BJ (cell line): ENCODE results near the gene UBTD1. TPM values are rescaled to one million over a fixed set of nuclear protein-coding genes. Genes with fewer than 3 reads are reported as not detected.

ENCODE experiments used
- CTCF ChIA-PET: fragments of 350-600 bp; formaldehyde crosslinking; extraction: SDS; loops from one replicate; lab custom pipeline; 2021; ENCODE audit warnings: antibody characterized with exemption, inconsistent platforms; lab: Yijun Ruan, JAX
- POLR2A ChIA-PET: fragments of 300-600 bp; sonication (Branson Sonifier 250); formaldehyde crosslinking; extraction: SDS; loops from one replicate; lab custom pipeline; 2021; ENCODE audit warnings: antibody characterized with exemption; lab: Charles Lee
- DNase-seq: peaks from one replicate; pipeline ENCODE4 v3.0.0-alpha.2; 2011; ENCODE audit warnings: low read depth
- H3K27me3 ChIP-seq: 2 replicates; pipeline ENCODE4 v1.6.0; 2011; ENCODE audit warnings: low read length; ENCODE audit not compliant: control insufficient read depth, insufficient read depth
- H3K36me3 ChIP-seq: 2 replicates; pipeline ENCODE4 v1.5.1; 2011; ENCODE audit warnings: low read length; ENCODE audit not compliant: control insufficient read depth, insufficient read depth
- H3K4me3 ChIP-seq: 2 replicates; pipeline ENCODE4 v1.5.1; 2011; ENCODE audit warnings: low read depth, mild to moderate bottlenecking, control low read depth, low read length
- CTCF ChIP-seq: IDR thresholded peaks from 2 replicates; pipeline ENCODE4 v1.5.1; 2011; ENCODE audit warnings: low read depth, mild to moderate bottlenecking, control low read depth, inconsistent platforms, low read length, moderate library complexity; ENCODE audit not compliant: insufficient read depth
- polyA plus RNA-seq: library from polyadenylated mRNA; depleted of rRNA; stranded (reverse); fragments of >200 nt; gene quantifications from 2 replicates; pipeline ENCODE4 v1.2.3, GENCODE V29; 2011

UBTD1 gene
- polyA plus RNA-seq, 1 experiment, result 39.0 TPM

GRCh38 chr10:97506199-97506991 lies 7.7 kb downstream of the UBTD1 start:
- POLR2A ChIA-PET, result no interaction called here
- no peaks in the 10 kb centered on the region for H3K27me3 ChIP-seq
- no peaks in the 10 kb centered on the region; the same call in 1 of the 2 replicates for H3K36me3 ChIP-seq
- H3K4me3 ChIP-seq, result no peak overlapping the region
- DNase-seq, result no peak
- no peak for TF ChIP-seq CTCF
- CTCF ChIA-PET, result interaction anchor here (0.8 to 1.3 kb wide), 2 partner anchors 34 to 47 kb away, joined by 3 read pairs; no protein-coding TSS in a partner anchor

- CTCF ChIA-PET, result no interaction called here
Observed at GRCh38 chr10:97508342-97508741, 9.6 kb downstream of the UBTD1 start.

GRCh38 chr10:97509120-97509680 lies 10.5 kb downstream of the UBTD1 start:
- CTCF ChIA-PET, result interaction anchor here (0.6 to 0.9 kb wide), 2 partner anchors 31 to 52 kb away, joined by 3 to 4 read pairs; no protein-coding TSS in a partner anchor
- H3K4me3 ChIP-seq, result no peak overlapping the region
- H3K27me3 ChIP-seq, result no peaks in the 10 kb centered on the region
- POLR2A ChIA-PET, result no interaction called here
- TF ChIP-seq CTCF, result no peak
- no peaks in the 10 kb centered on the region for H3K36me3 ChIP-seq
- no peak for DNase-seq

More at GRCh38 chr10:97508342-97508741, 9.6 kb downstream of the UBTD1 start:
- POLR2A ChIA-PET, result no interaction called here
- H3K27me3 ChIP-seq, result no peaks in the 10 kb centered on the region
- no peak for TF ChIP-seq CTCF
- no peaks in the 10 kb centered on the region for H3K36me3 ChIP-seq
- DNase-seq, result no peak
- no peak overlapping the region for H3K4me3 ChIP-seq

- no peak for TF ChIP-seq CTCF
- DNase-seq, result no peak
- Histone ChIP-seq H3K36me3 (no peaks in the 10 kb centered on the region; the same call in 1 of the 2 replicates), H3K4me3 (no peak overlapping the region), H3K27me3 (no peaks in the 10 kb centered on the region)
- ChIA-PET CTCF (no interaction called here), POLR2A (no interaction called here)
Observed at GRCh38 chr10:97510686-97511085, 12.0 kb downstream of the UBTD1 start.

- no peak overlapping the region for H3K4me3 ChIP-seq
- ChIA-PET CTCF (interaction anchor here (1.2 kb wide), 1 partner anchor 10 kb away, joined by 3 read pairs; no protein-coding TSS in a partner anchor), POLR2A (no interaction called here)
- no peaks in the 10 kb centered on the region; the same call in 1 of the 2 replicates for H3K36me3 ChIP-seq
- H3K27me3 ChIP-seq, result no peaks in the 10 kb centered on the region
- no peak for TF ChIP-seq CTCF
- no peak for DNase-seq
Observed at GRCh38 chr10:97511711-97512440, 13.2 kb downstream of the UBTD1 start.
